HepG2 (cell line): ENCODE data around the gene NPVF. TPM values are rescaled to one million over a fixed set of nuclear protein-coding genes. Genes with fewer than 3 reads are reported as not detected.
A peak's percentile ranks its signal among the peaks of the same experiment; 100 is the strongest.

Source experiments
- AHR ChIP-seq: IDR thresholded peaks from 2 replicates; pipeline ENCODE4 v1.6.1; 2018; ENCODE audit warnings: missing genetic modification reagents, missing compliant biosample characterization
- ARID4A ChIP-seq: sonication (generic); formaldehyde crosslinking; IDR thresholded peaks from 2 replicates; pipeline ENCODE4 v1.5.0; 2020; ENCODE audit warnings: mild to moderate bottlenecking, missing genetic modification reagents, borderline replicate concordance
- ARNT ChIP-seq: fragments of 450-650 bp; IDR thresholded peaks from 2 replicates; pipeline ENCODE4 v1.6.1; 2017
- BRCA1 ChIP-seq: sonication (generic); formaldehyde crosslinking; IDR thresholded peaks from 2 replicates; pipeline ENCODE4 v1.4.0; 2020; ENCODE audit warnings: missing genetic modification reagents
- CTCF ChIP-seq: sonication (generic); formaldehyde crosslinking; IDR thresholded peaks from 2 replicates; pipeline ENCODE4 v1.5.0; 2020; ENCODE audit warnings: mild to moderate bottlenecking, missing genetic modification reagents, moderate library complexity
- ETS1 ChIP-seq: sonication (generic); formaldehyde crosslinking; IDR thresholded peaks from 2 replicates; pipeline ENCODE4 v1.4.0; 2020; ENCODE audit warnings: missing genetic modification reagents
- FOXA3 ChIP-seq: IDR thresholded peaks from 2 replicates; pipeline ENCODE4 v1.6.1; 2016; ENCODE audit warnings: missing genetic modification reagents, missing compliant biosample characterization
- FOXK1 ChIP-seq: sonication (generic); formaldehyde crosslinking; IDR thresholded peaks from 2 replicates; pipeline ENCODE4 v1.4.0; 2020; ENCODE audit warnings: low read depth, missing genetic modification reagents, borderline replicate concordance
- HDAC2 ChIP-seq: sonication (generic); formaldehyde crosslinking; IDR thresholded peaks from 2 replicates; pipeline ENCODE4 v1.4.0; 2020; ENCODE audit warnings: missing genetic modification reagents
- HINFP ChIP-seq: sonication (generic); formaldehyde crosslinking; IDR thresholded peaks from 2 replicates; pipeline ENCODE4 v1.4.0; 2020; ENCODE audit warnings: low read depth, mild to moderate bottlenecking, missing genetic modification reagents
- HIVEP1 ChIP-seq: sonication (generic); formaldehyde crosslinking; IDR thresholded peaks from 2 replicates; pipeline ENCODE4 v1.4.0; 2020; ENCODE audit warnings: mild to moderate bottlenecking, missing genetic modification reagents
- KLF15 ChIP-seq: sonication (generic); formaldehyde crosslinking; IDR thresholded peaks from 2 replicates; pipeline ENCODE4 v1.8.1; 2023; ENCODE audit warnings: borderline replicate concordance, mild to moderate bottlenecking, inconsistent platforms, missing genetic modification reagents, mixed read lengths
- NCOR1 ChIP-seq: fragments of 200-600 bp; sonication (generic); IDR thresholded peaks from 2 replicates; pipeline ENCODE4 v1.7.0; 2017; ENCODE audit warnings: antibody characterized with exemption, low read length, borderline replicate concordance
- NFIB ChIP-seq: sonication (generic); formaldehyde crosslinking; IDR thresholded peaks from 2 replicates; pipeline ENCODE4 v1.9.0; 2021; ENCODE audit warnings: missing genetic modification reagents, mild to moderate bottlenecking, borderline replicate concordance
- RXRB ChIP-seq: IDR thresholded peaks from 2 replicates; pipeline ENCODE4 v1.6.1; 2016; ENCODE audit warnings: borderline replicate concordance, missing genetic modification reagents, missing compliant biosample characterization
- ZNF121 ChIP-seq: sonication (generic); formaldehyde crosslinking; IDR thresholded peaks from 2 replicates; pipeline ENCODE4 v1.5.0; 2020; ENCODE audit warnings: mild to moderate bottlenecking, missing genetic modification reagents
- ZNF777 ChIP-seq: sonication (generic); formaldehyde crosslinking; IDR thresholded peaks from 2 replicates; pipeline ENCODE4 v1.4.0; 2020; ENCODE audit warnings: missing genetic modification reagents
- ZNF850 ChIP-seq: sonication (generic); formaldehyde crosslinking; conservative IDR thresholded peaks from 2 replicates; pipeline ENCODE4 v1.9.0; 2021; ENCODE audit warnings: mild to moderate bottlenecking, missing genetic modification reagents
- polyA plus RNA-seq, 8 experiments: library from polyadenylated mRNA; depleted of rRNA in 3 of 8; stranded (reverse) in 7 of 8; unstranded in 1 of 8; fragments of >200 nt; fragmentation: Illumina TruSeq in 4 of 8; extraction: Trizol in 4 of 8; gene quantifications; 2 replicates each; pipeline versions ENCODE4 v1.2.1 to v1.2.3, GENCODE V29; 2011 to 2016; ENCODE audit warnings: low read depth in 4 of 8, missing spikeins in 1 of 8, mixed read lengths in 1 of 8; ENCODE audit not compliant: insufficient read depth in 1 of 8
- total RNA-seq, 5 experiments: library from RNA; depleted of rRNA; stranded (reverse); fragments of >200 nt; fragmentation: Illumina TruSeq; extraction: Trizol; gene quantifications; 2 replicates each; pipeline ENCODE4 v1.2.3, GENCODE V29; 2016; ENCODE audit warnings: low read depth in 1 of 5

Gene NPVF
- total and polyA plus RNA-seq, 2 of the 13 experiments (the other 11 are each of a cell fraction or from before 2014, with no cell fraction given): not detected

GRCh38 chr7:25249772-25250171 lies 21.5 kb upstream of the NPVF start (continued):
- TF ChIP-seq NFIB (no peak), BRCA1 (CRISPR knock-in tag) (no peak), FOXK1 (no peak), KLF15 (CRISPR knock-in tag) (no peak), NCOR1 (peak; percentile 61; the same call in 1 of the 2 replicates), ARID4A (CRISPR knock-in tag) (peak; percentile 13; the same call in 1 of the 2 replicates), FOXA3 (CRISPR knock-in tag) (peak; percentile 85), ZNF850 (CRISPR knock-in tag) (no peak), ZNF121 (CRISPR knock-in tag) (no peak), HIVEP1 (no peak), ETS1 (no peak), ARNT (no peak), HDAC2 (CRISPR knock-in tag) (0 out of 2 replicates have a peak, but pooled peaks have one; percentile 36), CTCF (CRISPR knock-in tag) (no peak), ZNF777 (CRISPR knock-in tag) (no peak), RXRB (no peak), AHR (CRISPR knock-in tag) (no peak), HINFP (CRISPR knock-in tag) (no peak)
